GM19467 (cell line): ENCODE data around the gene PPP1R17.
A peak's percentile ranks its signal among the peaks of the same experiment; 100 is the strongest.

Experiments
- ATAC-seq: cut with Tn5 transposase; IDR thresholded peaks from one replicate; pipeline ENCODE4 v1.9.1; 2021; ENCODE audit warnings: mild to moderate bottlenecking, moderate library complexity; ENCODE audit not compliant: unreplicated experiment

Gene PPP1R17

GRCh38 chr7:31687024-31687748, at the start of gene PPP1R17:
TSS of gene PPP1R17 (plus strand) at chr7:31687215. CDS start at chr7:31692442, 5,227 bp downstream.
- no peak for ATAC-seq

- no peak for ATAC-seq
These were observed 46.6 kb upstream of the PPP1R17 start for GRCh38 chr7:31640381-31640780.

- ATAC-seq, result no peak
These were observed 44.3 kb upstream of the PPP1R17 start for GRCh38 chr7:31642681-31643115.

GRCh38 chr7:31646942-31647341, 40.1 kb upstream of the PPP1R17 start:
- ATAC-seq, result no peak

GRCh38 chr7:31647511-31647910, 39.5 kb upstream of the PPP1R17 start:
- ATAC-seq, result no peak

GRCh38 chr7:31648288-31648687, 38.7 kb upstream of the PPP1R17 start:
- no peak for ATAC-seq

- no peak for ATAC-seq
These were observed 38.1 kb upstream of the PPP1R17 start for GRCh38 chr7:31648880-31649279.

GRCh38 chr7:31651234-31652062, 35.6 kb upstream of the PPP1R17 start:
- no peak for ATAC-seq

- no peak for ATAC-seq
These were observed 35.0 kb upstream of the PPP1R17 start for GRCh38 chr7:31652063-31652326.

- no peak for ATAC-seq
These were observed 23.9 kb upstream of the PPP1R17 start for GRCh38 chr7:31663072-31663471.

- ATAC-seq, result no peak
These were observed 22.1 kb upstream of the PPP1R17 start for GRCh38 chr7:31664890-31665289.

GRCh38 chr7:31665546-31665945, 21.5 kb upstream of the PPP1R17 start:
- no peak for ATAC-seq

- ATAC-seq, result no peak
These were observed 17.6 kb upstream of the PPP1R17 start for GRCh38 chr7:31669461-31669860.

- no peak for ATAC-seq
These were observed 7.3 kb upstream of the PPP1R17 start for GRCh38 chr7:31679574-31680305.

GRCh38 chr7:31683445-31684225, 3.4 kb upstream of the PPP1R17 start:
- ATAC-seq, result no peak

- peak; percentile 98 for ATAC-seq
These were observed 1.4 kb downstream of the PPP1R17 start for GRCh38 chr7:31688372-31688771.

GRCh38 chr7:31688996-31689395, 2.0 kb downstream of the PPP1R17 start:
- ATAC-seq, result no peak

- no peak for ATAC-seq
These were observed 3.9 kb downstream of the PPP1R17 start for GRCh38 chr7:31690935-31691334.

- ATAC-seq, result no peak
These were observed 5.4 kb downstream of the PPP1R17 start for GRCh38 chr7:31692451-31692850.

GRCh38 chr7:31692871-31693270, 5.9 kb downstream of the PPP1R17 start:
- no peak for ATAC-seq
